HUES48 (cell line): ENCODE measurements around the gene ORM2.

Source experiments
- H3K27ac ChIP-seq: one replicate; pipeline ENCODE4 v1.7.0; 2013; ENCODE audit warnings: low read depth, low read length, inconsistent platforms
- H3K27me3 ChIP-seq: 2 replicates; pipeline ENCODE4 v1.6.1; 2013; ENCODE audit warnings: mild to moderate bottlenecking, low read length; ENCODE audit not compliant: control insufficient read depth, insufficient read depth
- H3K36me3 ChIP-seq: 2 replicates; pipeline ENCODE4 v1.6.1; 2013; ENCODE audit warnings: low read length; ENCODE audit not compliant: control insufficient read depth, insufficient read depth
- H3K4me1 ChIP-seq: 2 replicates; pipeline ENCODE4 v1.6.1; 2013; ENCODE audit warnings: mild to moderate bottlenecking, low read length; ENCODE audit not compliant: control insufficient read depth, insufficient read depth
- H3K4me3 ChIP-seq: 2 replicates; pipeline ENCODE4 v1.5.1; 2013; ENCODE audit warnings: mild to moderate bottlenecking, low read depth, low read length
- H3K9ac ChIP-seq: 2 replicates; pipeline ENCODE4 v1.6.1; 2013; ENCODE audit warnings: mild to moderate bottlenecking, low read depth, low read length, moderate library complexity
- H3K9me3 ChIP-seq: 2 replicates; pipeline ENCODE4 v1.6.1; 2013; ENCODE audit warnings: low read length; ENCODE audit not compliant: control insufficient read depth, insufficient read depth

The ORM2 gene

DNA sequence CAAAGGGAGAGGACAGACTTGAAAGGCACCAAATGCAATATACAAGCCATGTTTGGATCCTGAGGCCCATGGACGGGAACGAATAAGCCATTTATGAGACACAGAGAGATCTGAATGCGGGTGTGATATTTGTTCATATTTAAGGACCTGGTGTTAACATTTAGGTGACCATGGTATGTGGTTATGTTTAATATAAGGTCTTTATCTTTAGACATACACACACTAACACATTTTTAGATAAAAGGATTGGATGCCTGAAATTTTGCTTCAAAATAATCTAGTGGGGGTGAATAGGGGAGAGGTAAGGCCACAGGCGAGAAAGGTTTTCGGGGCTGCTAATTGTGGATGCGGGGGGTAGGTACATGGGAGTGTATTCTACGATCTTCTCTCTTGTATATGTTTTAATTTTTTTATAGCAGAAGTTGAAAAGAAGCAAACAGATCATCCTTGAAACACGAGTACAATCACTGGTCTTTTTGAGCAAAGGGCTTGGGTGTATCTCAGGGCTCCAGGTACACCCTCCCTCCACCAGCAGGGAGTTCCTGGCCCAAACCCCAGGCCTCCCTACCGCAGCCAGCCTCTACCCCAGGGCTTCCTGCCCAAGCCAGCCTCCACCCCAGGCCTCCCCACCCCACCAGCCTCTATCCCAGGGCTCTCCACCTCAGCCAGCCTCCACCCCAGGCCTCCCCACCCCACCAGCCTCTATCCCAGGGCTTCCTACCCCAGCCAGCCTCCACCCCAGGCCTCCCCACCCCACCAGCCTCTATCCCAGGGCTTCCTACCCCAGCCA is 45.9 kb downstream of the ORM2 start:
- Histone ChIP-seq H3K27me3 (no peaks in the 10 kb centered on the region), H3K36me3 (peaks cover 28% of the 10 kb centered on the region), H3K27ac (no peak overlapping the region), H3K9ac (no peak overlapping the region), H3K4me1 (peaks cover 30% of the 10 kb centered on the region), H3K9me3 (no peaks in the 10 kb centered on the region), H3K4me3 (no peak overlapping the region)

DNA sequence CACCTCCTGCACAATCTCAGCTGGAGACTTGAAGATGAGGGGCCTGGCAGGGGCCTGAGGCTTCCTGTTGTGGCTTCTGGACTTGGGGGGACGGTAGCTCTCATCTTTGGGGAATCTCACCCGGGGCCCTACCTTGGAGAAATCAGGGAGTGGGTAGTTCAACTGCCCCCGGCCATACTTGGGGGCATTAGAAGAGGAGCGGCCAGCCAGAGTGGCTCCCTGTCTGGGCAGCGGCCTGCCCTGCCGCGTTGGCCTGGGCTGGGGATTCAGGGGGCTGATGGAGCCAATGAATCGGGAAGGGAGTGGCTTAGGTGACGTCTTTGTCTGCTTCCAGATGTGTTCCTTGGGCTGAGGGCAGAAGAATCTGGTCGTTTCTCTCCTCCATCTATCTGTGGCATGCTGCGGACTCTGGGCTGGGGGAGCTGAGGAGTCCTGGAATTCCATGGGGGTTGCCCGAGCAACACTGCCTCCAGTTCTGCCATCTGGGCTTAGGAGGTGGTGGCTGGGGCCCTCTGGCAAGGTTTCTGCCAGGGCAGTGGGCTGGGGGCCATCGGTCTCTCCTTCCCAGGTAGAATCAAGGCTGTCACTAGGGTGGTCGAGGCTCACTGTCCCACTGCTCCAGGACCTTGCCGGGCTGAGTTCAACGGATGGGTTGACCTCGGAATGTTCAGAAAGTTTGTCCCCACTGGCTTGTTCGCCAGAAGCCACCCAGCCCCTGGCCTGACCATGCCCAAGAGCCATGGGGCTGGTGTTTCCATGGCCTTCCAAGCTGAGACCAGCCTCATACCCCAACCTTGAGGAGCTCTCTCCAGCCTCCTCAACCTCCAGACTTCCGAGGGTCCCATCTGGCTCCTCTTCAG is 47.1 kb downstream of the ORM2 start:
- H3K36me3 ChIP-seq, result peaks cover 28% of the 10 kb centered on the region
- no peaks in the 10 kb centered on the region for H3K27me3 ChIP-seq
- H3K4me3 ChIP-seq, result no peak overlapping the region
- no peaks in the 10 kb centered on the region for H3K9me3 ChIP-seq
- no peak overlapping the region for H3K27ac ChIP-seq
- peaks cover 19% of the 10 kb centered on the region for H3K4me1 ChIP-seq
- no peak overlapping the region for H3K9ac ChIP-seq

GRCh38 chr9:114378016-114378415 is 48.3 kb downstream of the ORM2 start:
- Histone ChIP-seq H3K9me3 (no peaks in the 10 kb centered on the region), H3K36me3 (peaks cover 28% of the 10 kb centered on the region), H3K4me3 (no peak overlapping the region), H3K4me1 (peaks cover 15% of the 10 kb centered on the region), H3K9ac (no peak overlapping the region), H3K27me3 (no peaks in the 10 kb centered on the region), H3K27ac (no peak overlapping the region)

DNA sequence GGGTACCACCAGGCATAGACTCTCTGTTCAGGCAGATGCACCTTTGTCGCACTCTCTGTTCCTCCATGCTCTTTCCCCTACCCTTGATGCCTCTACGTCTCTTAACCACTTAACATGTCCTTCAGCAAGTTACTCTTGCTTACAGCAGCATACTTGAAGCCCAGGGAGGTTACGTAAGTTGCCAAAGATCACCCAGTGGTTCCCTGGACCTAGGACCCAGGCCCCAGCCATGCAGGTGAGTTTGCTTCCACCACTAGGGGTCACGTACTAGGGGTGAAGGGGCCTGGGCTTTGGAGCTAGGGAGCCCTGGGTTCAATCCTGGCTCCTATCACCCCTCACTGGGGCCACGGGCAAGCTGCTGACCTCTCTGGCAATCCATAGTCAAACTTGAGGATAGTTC is 49.2 kb downstream of the ORM2 start:
- H3K36me3 ChIP-seq, result peaks cover 27% of the 10 kb centered on the region
- no peaks in the 10 kb centered on the region for H3K9me3 ChIP-seq
- H3K27ac ChIP-seq, result no peak overlapping the region
- H3K4me1 ChIP-seq, result peaks cover 23% of the 10 kb centered on the region
- no peak overlapping the region for H3K4me3 ChIP-seq
- no peaks in the 10 kb centered on the region for H3K27me3 ChIP-seq
- no peak overlapping the region for H3K9ac ChIP-seq
